Fibroblast of skin of right biceps (primary cell): ENCODE data around the gene TMEM9B.
"Not testable (repeated sequence)": the region's sequence is repeated elsewhere in the genome, so short reads cannot be mapped to it uniquely, and the experiment has no call there.

ENCODE experiments used
- DNase-seq: peaks from one replicate; pipeline ENCODE4 v3.0.0-alpha.2; 2013

Gene TMEM9B

DNA sequence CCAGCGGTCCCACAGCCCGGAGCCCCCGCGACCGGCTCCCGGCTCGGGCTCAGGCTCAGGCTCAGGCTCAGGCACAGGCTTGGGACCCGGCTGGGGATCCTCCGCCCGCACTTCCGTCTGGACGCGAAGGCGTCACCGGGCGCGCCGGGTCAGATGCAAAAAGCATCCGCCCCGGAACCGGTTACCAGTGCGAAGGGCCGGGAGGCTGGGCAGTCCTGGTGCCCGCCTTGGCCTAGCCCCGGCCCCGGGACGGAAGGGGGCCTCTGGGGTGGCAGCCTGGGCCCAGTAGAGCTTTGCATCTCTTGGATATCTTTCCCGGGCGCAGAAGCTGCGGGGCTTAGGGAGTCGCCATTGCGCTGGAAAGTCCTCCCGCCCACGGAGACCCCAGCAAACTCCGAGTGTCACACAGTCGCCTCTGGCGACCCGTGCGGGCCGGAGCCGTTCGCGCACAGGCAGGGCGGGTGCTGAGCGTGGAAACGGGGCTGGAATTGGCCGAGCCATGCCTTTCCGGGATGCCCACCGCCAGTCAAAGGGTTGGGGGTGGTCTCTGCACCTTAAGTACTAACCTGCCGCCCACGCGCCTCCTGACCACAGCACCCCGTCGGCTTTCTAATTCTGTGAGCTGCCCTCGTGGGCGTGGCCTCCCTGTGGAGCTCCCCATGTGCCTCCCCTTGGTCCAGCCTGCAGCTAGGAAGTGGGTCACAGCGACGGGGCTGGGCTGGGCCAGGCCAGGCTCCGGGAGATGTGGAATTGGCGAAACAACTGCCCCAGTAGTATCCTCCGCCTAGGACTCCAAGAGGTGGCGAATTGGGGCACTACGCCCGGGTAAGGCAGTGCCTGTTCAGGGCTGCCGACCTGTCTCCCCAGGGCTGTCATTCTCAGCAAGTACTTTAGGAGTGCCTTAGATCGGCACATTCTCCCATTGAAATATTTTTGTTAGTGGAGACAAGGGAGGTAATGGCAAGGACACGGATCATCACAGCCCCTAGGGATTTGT is at the start of gene TMEM9B:
TMEM9B (minus strand) TSS at position 119 of the 997 bp plus-strand sequence. CDS start 129 bp downstream, outside the sequence.
- peak; percentile 84 for DNase-seq

DNA sequence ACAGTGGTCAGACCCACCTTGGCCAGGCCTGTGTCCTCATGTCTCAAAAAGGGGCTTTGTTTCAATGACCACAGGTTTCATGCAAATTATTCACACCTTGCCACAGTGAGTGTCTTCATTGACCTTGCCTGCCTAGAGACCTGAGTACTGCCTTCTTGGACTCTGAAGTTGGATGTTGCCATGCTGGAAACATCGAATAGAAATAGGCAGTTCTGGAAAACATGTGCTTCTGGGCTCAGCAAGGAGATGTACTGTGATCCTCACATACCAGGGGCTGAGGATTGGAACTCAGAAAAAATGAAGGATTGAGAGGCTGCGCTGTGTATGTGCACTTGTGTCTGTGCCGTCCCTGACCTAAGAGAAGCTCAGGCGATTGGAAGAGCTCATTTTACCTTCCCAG is 49.1 kb upstream of the TMEM9B start:
- DNase-seq: no peak

DNA sequence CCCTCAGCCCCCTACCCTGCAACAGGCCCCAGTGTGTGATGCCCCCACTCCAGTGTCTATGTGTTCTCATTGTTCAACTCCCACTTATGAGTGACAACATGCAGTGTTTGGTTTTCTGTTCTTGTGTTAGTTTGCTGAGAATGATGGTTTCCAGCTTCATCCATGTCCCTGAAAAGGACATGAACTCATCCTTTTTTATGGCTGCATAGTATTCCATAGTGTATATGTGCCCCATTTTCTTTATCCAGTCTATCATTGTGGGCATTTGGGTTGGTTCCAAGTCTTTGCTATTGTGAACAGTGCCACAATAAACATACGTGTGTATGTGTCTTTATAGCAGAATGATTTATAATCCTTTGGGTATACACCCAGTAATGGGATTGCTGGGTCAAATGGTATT is 45.3 kb upstream of the TMEM9B start:
- DNase-seq: not testable (repeated sequence)

DNA sequence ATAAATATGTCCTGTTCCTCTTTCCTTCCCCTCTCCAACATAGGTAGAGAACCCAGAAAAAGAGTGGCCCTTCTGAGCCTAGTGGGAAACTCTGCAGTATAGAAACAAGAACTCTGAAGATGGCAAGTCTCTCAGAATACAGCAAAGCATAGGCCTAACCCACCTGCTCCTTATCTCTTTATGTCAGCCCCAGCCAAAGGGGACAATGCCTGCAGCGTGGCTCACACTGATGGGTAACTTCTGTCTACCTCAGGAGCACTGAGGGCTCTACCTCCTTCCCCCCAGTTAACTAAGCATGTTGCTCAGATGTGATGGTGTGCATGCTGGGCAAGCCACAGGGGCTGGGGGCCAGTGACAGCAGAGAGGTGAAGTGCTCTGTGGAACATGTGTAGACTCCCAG is 44.4 kb upstream of the TMEM9B start:
- DNase-seq: no peak

DNA sequence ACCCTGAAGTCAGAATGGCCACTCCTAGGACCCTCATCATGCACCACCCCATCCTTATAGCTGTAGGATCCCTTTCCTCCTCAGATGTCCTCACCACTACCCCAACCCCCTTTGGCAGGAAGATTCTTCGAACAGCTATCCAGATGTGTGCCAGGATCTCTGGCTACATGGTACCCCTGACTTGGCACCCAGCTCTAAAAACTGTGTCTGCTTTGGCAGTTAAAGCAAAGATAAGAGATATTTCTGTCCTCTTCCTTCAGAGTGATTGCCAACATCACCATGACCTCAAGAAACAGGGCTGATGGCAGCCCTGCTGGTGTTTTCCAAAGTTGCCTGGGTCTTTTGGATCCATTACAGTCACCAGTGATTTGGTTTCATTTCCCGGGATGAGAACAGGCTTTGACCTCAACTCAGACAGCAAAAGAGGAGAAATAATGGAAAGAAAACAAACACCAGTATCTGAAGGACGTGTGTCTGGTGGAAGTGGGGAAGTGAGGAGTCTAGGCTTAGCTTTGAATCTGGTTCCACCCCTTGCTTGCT is 43.8 kb upstream of the TMEM9B start:
- no peak for DNase-seq

DNA sequence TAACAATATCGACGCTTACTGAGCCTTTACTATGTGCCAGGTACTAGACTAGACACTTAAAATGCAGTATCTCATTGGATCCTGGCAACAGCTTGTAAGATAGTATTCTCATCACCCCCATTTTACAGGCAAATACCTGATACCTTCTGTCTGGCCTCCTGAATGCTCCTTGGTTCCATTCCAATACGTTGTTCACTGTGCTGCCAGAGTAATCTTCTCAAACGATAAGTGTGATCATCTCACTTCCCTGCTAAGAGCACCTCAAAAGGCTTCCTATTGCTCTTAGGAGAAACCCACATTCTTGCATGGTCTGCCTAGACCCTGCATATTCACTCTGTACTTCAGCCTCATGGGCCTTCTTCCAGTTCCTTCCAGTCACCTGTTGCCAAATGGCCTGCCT is 40.8 kb upstream of the TMEM9B start:
- DNase-seq: no peak

DNA sequence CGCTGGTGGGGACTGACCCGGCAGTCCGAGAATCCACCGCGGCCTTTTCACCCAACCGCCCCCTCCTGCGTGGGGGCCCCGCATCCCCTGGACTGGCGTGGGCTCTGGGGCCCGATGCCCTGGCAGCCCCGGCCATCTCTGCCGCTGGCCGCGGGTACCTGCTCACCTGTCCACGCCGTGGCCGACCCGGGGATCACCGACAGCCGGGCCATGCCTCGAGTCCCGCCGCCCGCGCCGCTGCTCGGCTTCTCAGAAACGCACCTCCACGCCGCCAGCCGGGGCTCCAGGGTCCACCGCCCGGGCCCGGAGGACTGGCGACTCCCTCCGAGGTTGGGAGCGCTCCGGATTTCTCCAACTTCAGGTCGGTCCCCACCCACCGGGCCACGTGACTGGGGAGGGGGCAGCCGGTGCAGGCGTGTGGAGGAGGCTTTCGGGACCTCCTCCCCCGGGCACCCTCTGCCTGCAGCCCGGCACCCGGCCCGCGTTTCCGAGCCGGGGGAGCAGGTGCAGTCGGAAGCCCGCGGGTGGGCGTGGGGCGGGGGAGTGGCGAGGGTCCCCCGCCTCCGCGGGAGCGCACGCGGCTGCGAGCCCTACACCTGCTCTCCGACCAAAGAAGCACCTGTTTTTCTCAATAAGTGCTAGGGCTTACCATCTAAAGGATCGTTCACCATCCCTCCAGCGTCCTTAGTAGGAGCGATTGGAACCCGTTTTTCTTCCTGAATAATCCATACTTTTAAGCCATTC is 40.1 kb upstream of the TMEM9B start:
- DNase-seq: no peak

DNA sequence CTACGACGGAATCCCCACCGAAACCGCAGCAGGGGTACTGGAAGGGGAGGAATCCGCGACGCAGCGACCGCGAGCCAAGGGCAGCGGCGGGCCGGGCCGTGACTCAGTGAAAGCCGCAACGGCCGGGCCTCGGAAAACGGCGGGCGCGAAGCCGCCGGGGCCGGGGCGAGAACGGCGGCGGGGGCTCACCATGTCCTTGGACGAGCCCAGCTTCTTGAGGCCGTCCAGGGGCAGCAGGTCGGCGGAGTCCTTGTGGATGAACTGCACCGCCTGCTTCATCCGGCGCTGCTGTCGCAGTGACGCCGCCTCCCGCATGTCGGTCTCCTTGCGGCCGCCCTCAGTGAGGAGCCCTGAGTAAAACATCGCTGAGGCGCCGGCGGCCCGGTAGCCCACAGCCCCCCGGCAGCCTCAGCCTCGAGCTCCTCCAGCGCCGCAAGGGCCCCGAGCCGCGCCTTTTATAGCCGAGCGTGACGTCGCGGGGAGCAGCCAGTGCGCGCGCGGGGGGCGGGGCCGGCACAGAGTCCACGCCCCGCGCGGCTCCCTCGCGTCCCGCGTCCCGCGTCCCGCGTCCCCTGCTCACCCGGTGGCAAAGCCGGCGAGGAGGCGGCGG is 39.4 kb upstream of the TMEM9B start, which contains the start of gene NRIP3:
NRIP3 (minus strand) TSS at position 429 of the 610 bp plus-strand sequence; CDS start at position 363, 66 bp downstream.
- DNase-seq: peak; percentile 77

DNA sequence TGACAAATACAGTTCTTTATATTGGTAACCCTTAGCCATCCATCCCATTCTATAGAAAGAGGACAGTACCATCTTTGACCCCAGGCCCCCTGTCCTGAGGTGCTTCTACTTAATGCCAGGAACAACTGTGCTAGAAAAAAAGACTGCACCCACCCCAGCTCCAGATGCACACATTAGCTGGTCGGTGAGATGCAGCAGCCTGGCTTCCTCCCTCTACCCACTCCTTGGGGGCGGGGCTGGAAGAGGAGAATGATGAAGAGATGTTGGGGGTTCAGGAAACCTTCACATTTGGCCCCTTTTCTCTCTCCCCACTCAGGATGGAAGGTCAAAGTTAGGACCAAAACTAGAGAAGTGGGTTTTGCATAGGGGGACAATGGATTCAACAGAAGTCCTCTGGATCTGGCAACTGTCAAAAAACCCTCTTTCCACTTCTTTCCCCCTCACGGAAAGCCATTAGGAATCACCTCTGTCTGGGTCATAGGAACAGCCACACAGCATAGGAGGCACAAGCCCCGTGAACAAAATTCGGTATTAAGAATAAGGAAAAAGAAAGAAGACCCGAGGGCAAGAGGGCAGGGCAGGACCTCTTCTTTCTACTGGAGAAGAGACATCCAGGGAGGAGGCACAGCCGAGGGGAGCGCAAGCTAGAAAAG is 38.8 kb upstream of the TMEM9B start:
- no peak for DNase-seq

DNA sequence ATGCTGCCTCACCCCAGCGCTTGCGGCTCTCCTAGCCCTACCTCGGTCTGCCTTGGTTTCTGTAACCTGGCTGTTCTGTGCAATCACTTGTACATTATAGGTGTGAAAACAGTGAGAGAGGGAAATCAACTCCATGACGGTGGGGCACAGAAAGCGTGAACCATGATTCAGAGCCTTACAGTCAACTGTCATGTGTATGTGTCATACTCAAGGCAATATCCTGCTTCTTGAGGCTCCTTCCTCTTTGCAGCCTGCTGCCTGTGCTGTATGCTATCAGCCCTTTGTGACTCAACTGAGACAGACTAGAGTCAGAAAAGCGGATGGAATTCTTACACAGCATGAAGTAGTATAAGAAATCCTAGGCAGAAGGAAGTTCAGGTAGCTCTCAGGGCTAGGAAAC is 37.5 kb upstream of the TMEM9B start:
- DNase-seq: peak; percentile 92

DNA sequence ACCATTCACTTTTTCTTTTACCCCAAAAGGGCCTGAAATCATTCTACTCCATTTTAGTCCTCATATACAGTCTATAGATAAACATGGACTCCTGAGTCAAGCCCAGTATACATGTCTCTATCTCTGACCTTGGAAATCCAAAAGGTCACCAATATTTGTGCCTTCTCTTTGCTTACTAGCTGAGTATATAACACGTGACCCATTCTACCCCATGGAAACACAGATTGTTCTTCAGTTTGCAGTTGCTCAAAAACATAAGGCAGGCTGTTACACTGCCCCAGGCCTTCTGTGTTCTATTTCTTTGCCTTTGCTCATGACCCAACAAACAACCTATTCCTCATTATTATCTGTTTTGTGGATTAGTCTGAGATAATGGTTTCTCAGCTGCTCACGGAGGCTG is 33.8 kb upstream of the TMEM9B start:
- DNase-seq: no peak

DNA sequence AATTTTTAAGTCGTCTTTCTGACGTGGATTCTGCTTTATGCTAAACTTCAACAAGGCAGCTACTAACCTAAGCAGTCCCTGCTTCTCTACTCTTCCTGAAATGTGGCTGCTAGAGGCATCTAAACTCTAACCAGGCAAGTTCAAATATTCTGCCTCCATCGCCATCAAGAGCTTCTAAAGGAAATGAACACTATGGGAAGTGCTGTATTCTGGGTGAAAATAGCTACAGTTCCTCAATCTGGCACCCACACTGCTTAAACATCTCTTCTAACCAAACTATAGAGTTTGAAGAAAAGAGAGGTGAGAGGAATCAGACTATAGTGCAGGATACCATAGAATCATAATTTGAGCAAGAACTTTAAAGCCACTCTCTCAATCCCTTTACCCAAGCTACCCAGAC is 33.2 kb upstream of the TMEM9B start:
- no peak for DNase-seq

DNA sequence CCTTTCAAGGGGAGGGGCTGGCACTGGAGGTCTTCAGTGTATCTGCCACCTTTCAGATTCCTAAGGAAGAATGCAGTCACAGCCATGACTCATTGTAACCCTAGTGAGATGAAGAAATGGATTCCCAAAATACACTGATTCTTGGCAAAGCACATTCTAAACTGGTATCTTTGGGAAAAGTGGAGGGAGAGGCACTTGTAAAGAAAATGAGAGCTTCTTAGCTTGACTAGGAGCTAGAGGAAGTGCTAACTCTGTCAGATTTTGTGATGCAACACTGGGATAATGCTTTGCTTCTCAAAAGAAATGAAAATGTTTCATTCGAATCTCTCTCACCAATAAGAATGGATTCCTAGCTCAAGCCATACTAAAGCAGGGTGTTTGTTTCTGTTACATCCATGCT is 25.2 kb upstream of the TMEM9B start:
- peak; percentile 75 for DNase-seq

DNA sequence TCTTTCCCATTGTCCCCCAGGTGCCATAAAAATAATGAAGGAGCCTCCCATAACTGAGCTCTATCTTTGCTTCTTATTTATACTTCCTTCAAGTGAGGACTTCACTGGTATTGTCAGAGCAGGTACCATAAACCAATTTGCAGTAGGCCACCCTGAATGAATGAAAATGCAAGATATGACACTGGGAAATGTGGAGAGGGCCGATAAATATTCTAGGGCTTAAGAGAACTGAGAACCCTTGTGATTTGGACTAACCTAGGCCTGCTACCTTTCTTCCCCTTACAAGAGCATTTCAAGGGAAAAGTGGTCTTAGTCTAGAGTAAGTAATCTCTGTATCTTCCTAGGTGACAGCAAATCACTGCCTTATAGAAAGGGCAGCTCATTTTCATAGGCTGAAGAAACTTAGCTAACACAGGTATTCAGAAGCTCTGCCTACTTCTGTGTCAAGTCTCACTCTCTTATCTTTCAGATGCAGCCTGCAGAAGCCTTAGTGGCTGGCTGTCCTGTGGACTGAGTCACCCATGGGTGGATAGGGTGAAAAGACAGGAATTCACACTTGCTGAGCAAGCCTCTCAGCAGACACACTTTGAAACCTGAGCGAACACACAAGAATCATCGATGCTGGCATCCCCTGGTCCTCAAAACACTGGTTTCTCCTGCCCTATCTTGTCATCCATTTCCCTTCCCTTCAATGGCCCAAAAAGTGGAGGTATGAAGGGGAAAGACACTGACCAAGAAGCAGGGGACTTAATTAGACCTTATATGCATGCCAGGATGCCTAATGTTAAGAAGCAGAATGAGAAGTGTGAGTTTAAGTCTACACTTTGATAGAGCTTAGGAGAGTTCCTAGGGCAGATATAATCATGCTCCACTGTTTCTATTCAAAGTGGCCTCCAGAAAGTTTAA is 24.3 kb upstream of the TMEM9B start:
- DNase-seq: peak; percentile 66

DNA sequence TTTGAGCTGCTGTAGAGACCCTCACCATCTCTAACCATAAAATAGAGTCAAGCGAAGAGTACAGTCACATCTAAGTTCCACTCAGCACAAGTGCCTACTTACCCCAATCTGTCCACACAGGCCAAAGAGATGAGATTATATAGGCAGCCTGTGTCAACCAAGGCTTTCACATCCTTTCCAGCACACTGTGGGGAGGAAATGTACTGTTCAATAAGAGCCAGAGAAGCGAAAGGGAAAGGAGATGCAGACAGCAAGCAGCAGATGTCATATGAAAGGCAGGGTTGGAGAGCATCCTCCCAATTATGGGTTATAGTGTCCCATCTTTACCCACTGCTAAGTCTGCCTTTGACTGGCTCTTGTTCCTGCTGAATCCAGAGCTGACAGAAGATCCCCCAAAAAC is 23.2 kb upstream of the TMEM9B start:
- no peak for DNase-seq

DNA sequence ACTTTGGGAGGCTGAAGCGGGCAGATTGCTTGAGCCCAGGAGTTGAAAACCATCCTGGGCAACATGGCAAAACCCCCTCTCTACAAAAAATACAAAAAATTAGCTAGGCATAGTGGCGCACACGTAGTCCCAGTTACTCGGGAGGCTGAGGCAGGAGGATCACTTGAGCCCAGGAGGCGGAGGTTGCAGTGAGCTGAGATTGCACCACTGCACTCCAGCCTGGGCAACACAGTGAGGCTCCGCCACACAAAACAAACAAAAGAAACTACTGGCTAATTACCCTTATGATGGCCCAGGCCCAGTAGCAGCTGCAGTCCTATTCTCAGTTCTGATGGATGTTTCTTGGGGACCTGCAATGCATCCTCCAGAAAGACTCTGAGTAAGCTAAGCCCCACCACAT is 22.5 kb upstream of the TMEM9B start:
- DNase-seq: not testable (repeated sequence)

DNA sequence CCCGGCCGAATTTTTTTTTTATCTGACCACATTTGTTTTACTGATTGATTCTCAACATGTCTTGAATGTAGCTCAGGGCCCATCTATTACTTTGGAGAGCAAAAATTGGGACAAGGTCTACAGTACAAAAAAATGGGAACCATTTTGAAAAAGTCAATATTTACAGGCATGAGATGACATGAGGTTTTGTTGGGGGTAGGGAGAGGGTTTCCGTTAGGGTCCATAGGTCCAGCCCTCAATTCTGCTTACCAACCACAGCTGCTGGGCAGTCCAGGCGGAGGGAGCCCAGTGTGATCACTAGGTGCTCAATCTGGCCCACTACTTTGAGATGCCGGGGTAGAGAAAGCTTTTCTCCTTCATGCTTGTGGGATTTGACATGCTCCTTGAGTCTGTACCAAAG is 21.2 kb upstream of the TMEM9B start:
- DNase-seq: no peak

DNA sequence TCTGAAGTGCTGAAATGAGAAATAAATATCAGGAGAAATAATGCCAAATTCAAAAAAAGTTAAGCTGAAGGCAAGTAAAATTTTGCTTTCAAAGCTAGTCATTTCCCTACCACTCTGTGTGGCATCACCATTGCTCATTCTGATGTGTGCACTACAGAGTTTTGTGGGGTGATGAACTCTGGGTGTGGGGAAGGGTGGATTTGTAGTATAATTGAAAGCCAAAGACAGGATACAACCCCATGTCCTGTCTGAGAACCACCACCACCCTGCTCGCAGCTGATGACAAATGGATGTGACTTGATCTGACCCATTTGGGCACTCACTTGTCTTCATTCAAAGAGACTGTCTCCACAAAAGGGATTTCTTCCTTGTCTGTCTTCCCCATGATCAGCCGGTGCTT is 19.3 kb upstream of the TMEM9B start:
- DNase-seq: no peak

DNA sequence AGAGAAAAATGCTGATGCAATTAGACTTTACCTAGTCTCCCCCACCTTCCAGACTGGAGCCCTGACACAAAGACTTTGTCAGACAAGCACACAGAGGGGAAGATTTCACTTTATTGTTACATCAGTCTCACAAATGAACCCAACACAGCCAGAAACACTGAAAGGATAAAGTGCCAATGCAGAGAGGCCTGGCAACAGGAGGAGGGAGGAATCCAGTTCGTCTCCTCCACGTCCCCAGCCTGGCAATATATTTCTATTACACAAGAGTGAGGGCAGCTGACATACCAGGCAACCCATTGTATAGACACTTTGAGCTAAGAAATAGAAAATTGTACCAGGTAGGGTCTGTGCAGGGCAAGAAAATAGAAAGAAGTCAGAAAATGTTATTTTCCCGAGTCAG is 16.2 kb upstream of the TMEM9B start:
- DNase-seq: no peak

DNA sequence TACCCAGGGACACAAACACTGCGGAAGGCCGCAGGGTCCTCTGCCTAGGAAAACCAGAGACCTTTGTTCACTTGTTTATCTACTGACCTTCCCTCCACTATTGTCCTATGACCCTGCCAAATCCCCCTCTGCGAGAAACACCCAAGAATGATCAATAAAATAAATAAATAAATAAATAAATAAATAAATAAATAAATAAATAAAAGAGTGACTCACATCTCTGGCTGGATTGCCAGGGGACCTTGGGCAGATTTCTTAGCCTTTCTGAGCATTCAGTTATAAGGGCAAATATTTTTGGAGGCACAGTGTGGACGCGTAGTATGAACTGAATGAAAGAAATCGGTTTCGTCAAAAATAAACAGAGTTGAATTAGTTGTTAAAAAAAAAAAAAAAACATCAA is 15.1 kb upstream of the TMEM9B start:
- DNase-seq: not testable (repeated sequence)

DNA sequence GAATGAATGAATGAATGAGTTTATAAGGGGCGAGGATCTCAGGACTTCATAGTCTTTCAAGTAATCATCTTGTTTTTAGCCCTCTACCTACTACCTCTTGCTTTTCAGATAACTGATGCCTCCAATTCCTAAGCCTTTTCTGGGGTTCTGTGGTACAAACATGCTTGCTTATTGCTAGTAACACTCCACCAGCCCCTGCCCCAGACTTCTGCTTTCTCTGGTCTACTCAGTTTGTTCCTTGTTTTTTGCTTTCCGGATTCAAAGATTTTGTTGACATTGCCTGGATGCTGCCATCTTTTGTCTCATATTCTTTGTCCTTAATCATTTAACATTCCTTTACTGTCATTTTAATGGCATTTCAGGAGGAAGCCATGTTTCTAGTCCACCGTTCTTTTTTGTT is 8.9 kb upstream of the TMEM9B start:
- DNase-seq: no peak
